Measurements from ENCODE around the gene ZNF530. TPM values are rescaled to one million over a fixed set of nuclear protein-coding genes. Genes with fewer than 3 reads are reported as not detected.

The ZNF530 gene
- total and polyA plus RNA-seq, 4 donors, result 1.6 to 2.5 (median 2.3) TPM; not detected in 1

DNA sequence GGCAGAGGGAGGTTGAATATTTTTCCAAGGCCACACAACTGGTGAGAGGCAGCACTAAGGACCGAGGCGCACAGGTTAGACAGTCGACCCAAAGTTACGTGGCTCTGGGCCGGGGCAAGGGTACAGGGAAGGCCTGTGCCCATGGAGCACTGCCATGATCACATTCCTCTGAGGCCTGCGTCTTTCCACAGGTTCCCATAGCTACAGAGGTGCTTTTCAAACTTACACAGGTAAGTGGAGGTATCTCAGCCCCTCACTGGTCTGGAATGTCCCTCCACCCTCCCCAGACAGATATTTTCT is 34.1 kb downstream of the ZNF530 start:
- Histone ChIP-seq H3K36me3 (ENCODE audit: control insufficient read depth in 1 of 2, insufficient read depth in 2 of 2, low read length in 1 of 2) (peaks cover 6 to 14% of the 10 kb centered on the region in 2 donors), H3K4me1 (ENCODE audit: control insufficient read depth in 1 of 2, insufficient read depth in 2 of 2, low read length in 2 of 2) (no peaks in the 10 kb centered on the region), H3K27ac (ENCODE audit: low read depth in 1 of 2, low read length in 2 of 2) (no peak overlapping the region), H3K4me3 (ENCODE audit: low read length in 2 of 2) (peak overlapping the region; percentile 22 to 49), H3K27me3 (ENCODE audit: control insufficient read depth in 1 of 2, insufficient read depth in 2 of 2, low read length in 1 of 2) (no peaks in the 10 kb centered on the region), H3K9me3 (ENCODE audit: control insufficient read depth, low read length) (peaks cover 7% of the 10 kb centered on the region)
- no peak for DNase-seq
- ATAC-seq (ENCODE audit: low FRiP score), result no peak
- 33 to 38% methylated on average over 6 of the region's 6 CpGs for WGBS, 2 donors
- intact Hi-C loops (cut with DNase I), result loop anchor here in 1 of 2 donors (5.0 kb wide), 1 partner anchor 49 kb away; the partner anchor contains the start of gene ZNF551

DNA sequence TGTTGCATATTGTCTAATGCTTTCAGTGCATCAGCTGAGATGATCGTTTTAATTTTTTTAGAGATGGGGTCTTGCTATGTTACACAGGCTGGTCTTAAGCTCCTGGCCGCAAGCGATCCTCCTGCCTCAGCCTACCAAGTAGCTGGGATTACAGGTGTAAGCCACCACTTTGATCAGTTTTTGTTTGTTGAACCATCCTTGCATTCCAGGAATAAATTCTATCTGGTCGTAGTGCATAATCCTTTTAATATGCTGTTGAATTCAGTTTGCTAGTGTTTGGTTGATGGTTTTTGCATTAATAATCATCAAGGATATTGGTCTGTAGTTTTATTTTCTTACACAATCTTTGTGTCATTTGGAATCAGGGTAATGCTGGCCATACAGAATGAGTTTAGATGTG is 37.7 kb downstream of the ZNF530 start:
- Histone ChIP-seq H3K9me3 (ENCODE audit: control insufficient read depth, low read length) (peaks cover 32% of the 10 kb centered on the region), H3K27me3 (ENCODE audit: control insufficient read depth in 1 of 2, insufficient read depth in 2 of 2, low read length in 1 of 2) (no peaks in the 10 kb centered on the region), H3K4me1 (ENCODE audit: control insufficient read depth in 1 of 2, insufficient read depth in 2 of 2, low read length in 2 of 2) (no peaks in the 10 kb centered on the region), H3K4me3 (ENCODE audit: low read length in 2 of 2) (no peak overlapping the region), H3K27ac (ENCODE audit: low read depth in 1 of 2, low read length in 2 of 2) (no peak overlapping the region), H3K36me3 (ENCODE audit: control insufficient read depth in 1 of 2, insufficient read depth in 2 of 2, low read length in 1 of 2) (peaks cover 31 to 36% of the 10 kb centered on the region in 2 donors)
- DNase-seq, result no peak
- WGBS, 2 donors, result 98 to 99% methylated on average over 4 of the region's 4 CpGs
- ATAC-seq (ENCODE audit: low FRiP score), result no peak
- intact Hi-C loops (cut with DNase I), result no loop called here

DNA sequence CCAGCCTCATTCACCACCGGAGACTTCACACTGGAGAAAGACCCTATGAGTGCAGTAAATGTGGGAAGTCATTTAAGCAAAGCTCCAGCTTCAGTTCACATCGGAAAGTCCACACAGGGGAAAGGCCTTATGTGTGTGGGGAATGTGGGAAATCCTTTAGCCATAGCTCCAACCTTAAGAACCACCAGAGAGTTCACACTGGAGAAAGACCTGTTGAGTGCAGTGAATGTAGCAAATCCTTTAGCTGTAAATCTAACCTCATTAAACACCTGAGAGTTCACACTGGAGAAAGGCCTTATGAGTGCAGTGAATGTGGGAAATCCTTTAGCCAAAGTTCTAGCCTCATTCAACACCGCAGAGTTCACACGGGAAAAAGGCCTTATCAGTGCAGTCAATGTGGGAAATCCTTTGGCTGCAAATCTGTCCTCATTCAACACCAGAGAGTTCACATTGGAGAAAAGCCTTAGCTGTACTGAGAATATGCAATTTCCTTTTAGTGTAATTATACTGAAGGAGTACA is 42.1 kb downstream of the ZNF530 start:
- Histone ChIP-seq H3K27me3 (ENCODE audit: control insufficient read depth in 1 of 2, insufficient read depth in 2 of 2, low read length in 1 of 2) (no peaks in the 10 kb centered on the region), H3K4me1 (ENCODE audit: control insufficient read depth in 1 of 2, insufficient read depth in 2 of 2, low read length in 2 of 2) (no peaks in the 10 kb centered on the region), H3K9me3 (ENCODE audit: control insufficient read depth, low read length) (peaks cover 41% of the 10 kb centered on the region), H3K4me3 (ENCODE audit: low read length in 2 of 2) (no peak overlapping the region), H3K27ac (ENCODE audit: low read depth in 1 of 2, low read length in 2 of 2) (no peak overlapping the region), H3K36me3 (ENCODE audit: control insufficient read depth in 1 of 2, insufficient read depth in 2 of 2, low read length in 1 of 2) (peaks cover 28 to 30% of the 10 kb centered on the region in 2 donors)
- no peak for ATAC-seq (ENCODE audit: low FRiP score)
- WGBS, 2 donors, result 95 to 98% methylated on average over 4 of the region's 4 CpGs
- DNase-seq, result no peak
- intact Hi-C loops (cut with DNase I), result no loop called here

DNA sequence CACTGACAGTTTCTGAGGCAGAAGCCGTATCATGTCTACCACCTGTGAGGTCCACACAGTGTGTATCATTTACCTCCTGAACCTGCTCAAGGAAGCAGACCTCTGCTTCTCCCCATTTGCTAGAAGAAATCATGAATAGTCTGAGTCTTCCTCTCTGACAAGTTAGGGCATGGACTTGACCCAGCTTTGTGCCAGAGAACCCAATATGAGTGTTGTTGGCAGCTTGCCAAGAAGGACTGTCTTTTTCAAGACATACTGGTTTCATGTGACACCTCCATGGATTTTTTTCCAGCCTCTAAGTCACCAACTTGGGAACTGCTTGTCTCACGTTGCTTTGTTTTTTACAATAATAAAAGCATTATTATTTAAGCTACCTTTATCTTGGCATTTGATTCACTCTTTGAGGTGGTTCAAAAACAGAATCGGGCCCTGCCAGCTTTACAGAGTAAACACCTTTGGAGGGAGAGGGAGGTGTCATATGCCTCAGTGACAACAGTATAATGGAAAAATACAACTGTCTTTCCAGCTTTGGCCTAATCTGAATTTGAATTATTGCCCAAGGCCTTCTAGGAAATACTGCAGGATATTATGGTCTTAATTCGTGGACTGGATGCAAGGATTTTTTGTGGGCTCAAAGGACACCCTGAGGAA is 42.8 kb downstream of the ZNF530 start:
- DNase-seq, result no peak
- Histone ChIP-seq H3K4me3 (ENCODE audit: low read length in 2 of 2) (no peak overlapping the region), H3K27ac (ENCODE audit: low read depth in 1 of 2, low read length in 2 of 2) (no peak overlapping the region), H3K9me3 (ENCODE audit: control insufficient read depth, low read length) (peaks cover 42% of the 10 kb centered on the region), H3K27me3 (ENCODE audit: control insufficient read depth in 1 of 2, insufficient read depth in 2 of 2, low read length in 1 of 2) (no peaks in the 10 kb centered on the region), H3K36me3 (ENCODE audit: control insufficient read depth in 1 of 2, insufficient read depth in 2 of 2, low read length in 1 of 2) (peaks cover 28 to 30% of the 10 kb centered on the region in 2 donors), H3K4me1 (ENCODE audit: control insufficient read depth in 1 of 2, insufficient read depth in 2 of 2, low read length in 2 of 2) (no peaks in the 10 kb centered on the region)
- 91% methylated on average over 4 of the region's 4 CpGs for WGBS, 2 donors
- no peak for ATAC-seq (ENCODE audit: low FRiP score)
- intact Hi-C loops (cut with DNase I), result no loop called here

DNA sequence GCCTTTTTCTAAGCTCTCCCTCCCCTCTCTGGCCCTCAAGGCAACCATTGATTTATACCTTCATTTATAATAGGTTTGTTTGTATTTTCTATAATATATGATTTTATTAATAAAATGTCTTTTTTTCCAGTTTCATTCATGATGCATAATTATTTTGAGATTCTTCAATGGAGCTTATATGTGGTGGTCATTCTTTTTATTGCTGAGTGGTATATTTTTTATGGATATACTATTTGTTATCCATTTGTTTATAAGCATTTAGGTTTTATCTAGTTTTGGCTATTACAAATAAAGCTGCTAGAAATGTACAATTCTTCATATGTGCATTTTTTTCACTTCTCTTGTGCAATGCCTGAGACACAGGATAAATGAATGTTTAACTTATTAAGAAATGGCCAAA is 44.0 kb downstream of the ZNF530 start:
- H3K27me3 ChIP-seq (ENCODE audit: control insufficient read depth in 1 of 2, insufficient read depth in 2 of 2, low read length in 1 of 2), result no peaks in the 10 kb centered on the region
- ATAC-seq (ENCODE audit: low FRiP score), result no peak
- intact Hi-C loops (cut with DNase I), result no loop called here
- H3K4me3 ChIP-seq (ENCODE audit: low read length in 2 of 2), result no peak overlapping the region
- peaks cover 45% of the 10 kb centered on the region for H3K9me3 ChIP-seq (ENCODE audit: control insufficient read depth, low read length)
- H3K27ac ChIP-seq (ENCODE audit: low read depth in 1 of 2, low read length in 2 of 2), result no peak overlapping the region
- DNase-seq, result no peak
- H3K36me3 ChIP-seq (ENCODE audit: control insufficient read depth in 1 of 2, insufficient read depth in 2 of 2, low read length in 1 of 2), result peaks cover 28 to 30% of the 10 kb centered on the region in 2 donors
- no peaks in the 10 kb centered on the region for H3K4me1 ChIP-seq (ENCODE audit: control insufficient read depth in 1 of 2, insufficient read depth in 2 of 2, low read length in 2 of 2)

DNA sequence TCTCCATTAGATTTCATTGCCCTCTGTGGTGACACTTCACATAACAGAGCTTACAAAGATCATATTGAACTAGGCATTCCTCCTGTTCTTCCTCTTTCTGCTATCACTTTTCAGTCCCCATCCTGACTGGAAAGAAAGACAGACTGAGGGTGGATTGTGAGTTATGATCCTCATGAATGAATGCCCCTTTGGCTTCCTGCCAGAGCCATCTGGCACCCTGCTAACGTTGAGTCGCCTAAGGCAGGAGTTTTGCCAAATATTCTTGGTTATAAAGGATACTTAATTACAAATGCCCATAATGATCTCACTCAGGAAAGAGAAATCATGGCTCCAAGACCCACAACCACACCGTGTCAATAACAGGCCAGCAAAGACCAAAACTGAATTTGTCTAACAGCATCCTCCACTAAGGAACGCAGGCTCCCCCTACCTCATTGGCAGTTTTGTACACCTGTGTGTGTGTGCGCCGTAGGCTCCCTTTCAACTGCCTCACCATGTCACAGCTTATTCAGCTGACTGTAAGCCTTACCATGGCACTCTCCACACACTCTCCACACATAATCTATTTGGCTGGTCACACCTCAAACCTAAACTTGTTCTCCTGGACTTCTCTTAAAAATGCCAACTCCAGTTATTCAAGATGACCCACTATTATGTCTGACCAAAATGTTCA is 48.8 kb downstream of the ZNF530 start:
- Histone ChIP-seq H3K27ac (ENCODE audit: low read depth in 1 of 2, low read length in 2 of 2) (no peak overlapping the region), H3K4me1 (ENCODE audit: control insufficient read depth in 1 of 2, insufficient read depth in 2 of 2, low read length in 2 of 2) (no peaks in the 10 kb centered on the region), H3K36me3 (ENCODE audit: control insufficient read depth in 1 of 2, insufficient read depth in 2 of 2, low read length in 1 of 2) (no peaks in the 10 kb centered on the region), H3K4me3 (ENCODE audit: low read length in 2 of 2) (no peak overlapping the region), H3K9me3 (ENCODE audit: control insufficient read depth, low read length) (peaks cover 15% of the 10 kb centered on the region), H3K27me3 (ENCODE audit: control insufficient read depth in 1 of 2, insufficient read depth in 2 of 2, low read length in 1 of 2) (no peaks in the 10 kb centered on the region)
- DNase-seq (no peak), ATAC-seq (ENCODE audit: low FRiP score) (no peak)
- intact Hi-C loops (cut with DNase I), result no loop called here
- WGBS, 2 donors, result 55 to 58% methylated on average over 6 of the region's 6 CpGs

DNA sequence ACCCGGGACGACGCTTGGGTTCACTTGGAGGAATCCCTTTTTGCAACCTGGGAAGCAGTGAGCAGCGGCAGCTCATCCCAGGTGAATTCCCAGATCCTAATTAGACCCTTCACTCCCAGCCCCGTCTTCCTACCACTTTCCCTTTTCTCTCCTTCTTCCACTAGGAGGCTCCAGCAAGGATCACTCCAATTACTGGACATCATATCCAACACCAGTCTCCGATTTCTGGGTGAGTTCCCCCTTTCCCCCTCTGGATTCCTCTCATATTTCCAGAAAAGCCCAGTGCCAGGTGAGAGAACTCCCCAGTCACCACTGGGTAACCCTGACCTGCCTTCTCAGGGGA is 51.9 kb downstream of the ZNF530 start:
- intact Hi-C loops (cut with DNase I), result no loop called here
- Histone ChIP-seq H3K4me3 (ENCODE audit: low read length in 2 of 2) (no peak overlapping the region), H3K27me3 (ENCODE audit: control insufficient read depth in 1 of 2, insufficient read depth in 2 of 2, low read length in 1 of 2) (no peaks in the 10 kb centered on the region), H3K27ac (ENCODE audit: low read depth in 1 of 2, low read length in 2 of 2) (no peak overlapping the region), H3K9me3 (ENCODE audit: control insufficient read depth, low read length) (peaks cover 18% of the 10 kb centered on the region), H3K36me3 (ENCODE audit: control insufficient read depth in 1 of 2, insufficient read depth in 2 of 2, low read length in 1 of 2) (no peaks in the 10 kb centered on the region), H3K4me1 (ENCODE audit: control insufficient read depth in 1 of 2, insufficient read depth in 2 of 2, low read length in 2 of 2) (no peaks in the 10 kb centered on the region)
- ATAC-seq (ENCODE audit: low FRiP score) (no peak), DNase-seq (no peak)
- WGBS, 2 donors, result 36% methylated on average over 6 of the region's 6 CpGs

DNA sequence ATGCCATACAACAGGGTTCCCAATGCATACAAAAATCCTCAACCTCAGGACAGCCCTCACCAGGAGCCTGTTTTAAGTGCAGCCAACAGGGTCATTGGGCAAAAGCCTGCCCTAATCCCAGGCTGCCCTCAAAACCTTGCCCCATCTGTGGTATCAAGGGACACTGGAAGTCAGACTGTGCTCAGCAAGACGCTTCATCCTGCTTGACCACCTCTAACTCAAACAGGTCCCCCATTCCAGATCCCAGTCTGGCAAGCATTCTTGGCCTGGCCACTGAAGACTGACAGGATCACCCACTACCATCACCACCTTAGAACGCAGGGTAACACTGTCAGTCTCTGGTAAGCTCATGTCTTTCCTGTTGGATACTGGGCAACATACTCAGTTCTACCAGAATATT is 54.0 kb downstream of the ZNF530 start:
- intact Hi-C loops (cut with DNase I), result no loop called here
- Histone ChIP-seq H3K27ac (ENCODE audit: low read depth in 1 of 2, low read length in 2 of 2) (no peak overlapping the region), H3K36me3 (ENCODE audit: control insufficient read depth in 1 of 2, insufficient read depth in 2 of 2, low read length in 1 of 2) (no peaks in the 10 kb centered on the region), H3K27me3 (ENCODE audit: control insufficient read depth in 1 of 2, insufficient read depth in 2 of 2, low read length in 1 of 2) (no peaks in the 10 kb centered on the region), H3K4me3 (ENCODE audit: low read length in 2 of 2) (no peak overlapping the region), H3K4me1 (ENCODE audit: control insufficient read depth in 1 of 2, insufficient read depth in 2 of 2, low read length in 2 of 2) (no peaks in the 10 kb centered on the region), H3K9me3 (ENCODE audit: control insufficient read depth, low read length) (peaks cover 11% of the 10 kb centered on the region)
- ATAC-seq (ENCODE audit: low FRiP score) (no peak), DNase-seq (no peak)
- 74 to 79% methylated on average over 2 of the region's 2 CpGs for WGBS, 2 donors

DNA sequence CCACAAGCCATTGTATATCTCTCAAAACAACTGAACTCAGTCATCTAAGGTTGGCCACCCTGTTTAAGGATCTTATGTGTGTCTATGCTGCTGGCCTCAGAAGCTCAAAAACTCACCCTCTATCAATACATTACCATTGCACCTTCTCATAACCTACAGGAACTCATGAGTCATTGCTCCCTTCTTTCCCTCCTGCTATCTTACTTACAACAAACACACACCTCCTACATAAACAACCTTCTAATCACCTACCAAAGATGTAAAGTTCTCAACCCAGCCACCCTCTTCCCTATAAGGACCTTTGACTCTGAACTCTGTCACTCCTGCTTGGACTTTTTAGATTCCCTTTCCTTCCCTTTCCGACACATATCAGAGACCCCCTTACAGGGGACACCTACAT is 55.8 kb downstream of the ZNF530 start:
- H3K4me3 ChIP-seq (ENCODE audit: low read length in 2 of 2), result no peak overlapping the region
- no peaks in the 10 kb centered on the region for H3K4me1 ChIP-seq (ENCODE audit: control insufficient read depth in 1 of 2, insufficient read depth in 2 of 2, low read length in 2 of 2)
- DNase-seq, result no peak
- 90 to 100% methylated on average over 1 of the region's 1 CpG for WGBS, 2 donors
- H3K36me3 ChIP-seq (ENCODE audit: control insufficient read depth in 1 of 2, insufficient read depth in 2 of 2, low read length in 1 of 2), result no peaks in the 10 kb centered on the region
- no peaks in the 10 kb centered on the region for H3K27me3 ChIP-seq (ENCODE audit: control insufficient read depth in 1 of 2, insufficient read depth in 2 of 2, low read length in 1 of 2)
- no peak for ATAC-seq (ENCODE audit: low FRiP score)
- no peak overlapping the region for H3K27ac ChIP-seq (ENCODE audit: low read depth in 1 of 2, low read length in 2 of 2)
- intact Hi-C loops (cut with DNase I), result no loop called here
- H3K9me3 ChIP-seq (ENCODE audit: control insufficient read depth, low read length), result peaks cover 9% of the 10 kb centered on the region

All from aorta (tissue), 5 donors.